Measurements from ENCODE around the gene MMP2. TPM values are rescaled to one million over a fixed set of nuclear protein-coding genes. Genes with fewer than 3 reads are reported as not detected.

MMP2 gene
- total RNA-seq, 1 experiment from 2014 or later: 1.5 TPM

GRCh38 chr16:55497558-55497957, 18.6 kb downstream of the MMP2 start:
- Histone ChIP-seq H3K9me3 (ENCODE audit: control insufficient read depth in 1 of 2, insufficient read depth in 1 of 2, low read depth in 1 of 2, low read length in 2 of 2) (no peaks in the 10 kb centered on the region), H3K9ac (ENCODE audit: low read length) (no peak overlapping the region), H3K4me2 (ENCODE audit: low read length) (no peak overlapping the region), H3K4me3 (replicated peaks in 1 of 2; ENCODE audit: low read depth in 1 of 2, low read length in 2 of 2) (no peak overlapping the region), H2AFZ (ENCODE audit: low read depth, low read length, poor library complexity, severe bottlenecking) (no peak overlapping the region), H4K20me1 (ENCODE audit: insufficient read depth) (no peaks in the 10 kb centered on the region), H3K27me3 (ENCODE audit: insufficient read depth, low read length) (no peaks in the 10 kb centered on the region), H3K36me3 (ENCODE audit: control insufficient read depth in 1 of 2, insufficient read depth in 2 of 2, low read length in 2 of 2) (no peaks in the 10 kb centered on the region), H3K79me2 (ENCODE audit: insufficient read depth, low read length) (no peaks in the 10 kb centered on the region), H3K9me2 (ENCODE audit: insufficient read depth) (no peaks in the 10 kb centered on the region), H3K27ac (ENCODE audit: low read depth, low read length) (no peak overlapping the region), H3K4me1 (ENCODE audit: control insufficient read depth in 1 of 2, insufficient read depth in 2 of 2, low read length in 2 of 2) (peaks cover 23 to 34% of the 10 kb centered on the region in 2 experiments)
- ChIA-PET CTCF (interaction anchor here (1.5 kb wide), 1 partner anchor 33 kb away, joined by 3 read pairs; no protein-coding TSS in a partner anchor), POLR2A (no interaction called here), RAD21 (ENCODE audit: low non-redundant PET in 1 of 2, low total read pairs in 2 of 2, uncharacterized antibody in 2 of 2, unreplicated experiment in 2 of 2) (no interaction called here)
- no peak for DNase-seq (ENCODE audit: low read depth, low spot score)
- no peak for TF ChIP-seq YY1 (IDR thresholded peaks at IDR 0.05; ENCODE audit: extremely low read depth, insufficient replicate concordance, low read depth, low read length)
- TF ChIP-seq CBX3 (IDR thresholded peaks at IDR 0.05; ENCODE audit: low read depth): no peak
- TF ChIP-seq ATF3 (IDR thresholded peaks at IDR 0.05): no peak
- TF ChIP-seq ZNF274 (IDR thresholded peaks at IDR 0.05; ENCODE audit: low read depth, low read length): no peak
- no peak for TF ChIP-seq TCF7L2 (IDR thresholded peaks at IDR 0.05; ENCODE audit: borderline replicate concordance, extremely low read depth, insufficient read depth, insufficient read length)
- no peak for TF ChIP-seq SP1 (IDR thresholded peaks at IDR 0.05; ENCODE audit: low read depth)
- TF ChIP-seq EGR1 (IDR thresholded peaks at IDR 0.05; ENCODE audit: low read depth): no peak
- TF ChIP-seq POLR2A (IDR thresholded peaks at IDR 0.05; ENCODE audit: borderline replicate concordance, extremely low read depth, insufficient read depth, insufficient read length): no peak
- no peak for TF ChIP-seq POLR2AphosphoS5 (IDR thresholded peaks at IDR 0.05; ENCODE audit: low read depth, low read length)
- no peak for TF ChIP-seq REST (IDR thresholded peaks at IDR 0.05; ENCODE audit: low read depth)
- TF ChIP-seq ZBTB33 (IDR thresholded peaks at IDR 0.05; ENCODE audit: extremely low read depth, insufficient replicate concordance, low read length): no peak
- TF ChIP-seq FOSL1 (IDR thresholded peaks at IDR 0.05; ENCODE audit: low read depth): no peak
- no peak for TF ChIP-seq EZH2 (IDR thresholded peaks at IDR 0.05)
- intact Hi-C loops (cut with micrococcal nuclease): no loop called here
- no peak for ATAC-seq
- BruUV-seq (replicated peaks): no TSS peak
